Stimulated activated CD4-positive, alpha-beta T cell treated with anti-CD3 and anti-CD28 coated beads, Interleukin-1b, Interleukin-23, amount 100 ng/mL, for 1 hour (primary cell): ENCODE results near the gene NRAS.
"Not testable (repeated sequence)": the region's sequence is repeated elsewhere in the genome, so short reads cannot be mapped to it uniquely, and the experiment has no call there.

Experiments used
- DNase-seq, 2 donors: peaks; one replicate each; pipeline ENCODE4 v3.0.0-alpha.2; 2020; ENCODE audit warnings: low read depth in 2 of 2

NRAS gene

DNA sequence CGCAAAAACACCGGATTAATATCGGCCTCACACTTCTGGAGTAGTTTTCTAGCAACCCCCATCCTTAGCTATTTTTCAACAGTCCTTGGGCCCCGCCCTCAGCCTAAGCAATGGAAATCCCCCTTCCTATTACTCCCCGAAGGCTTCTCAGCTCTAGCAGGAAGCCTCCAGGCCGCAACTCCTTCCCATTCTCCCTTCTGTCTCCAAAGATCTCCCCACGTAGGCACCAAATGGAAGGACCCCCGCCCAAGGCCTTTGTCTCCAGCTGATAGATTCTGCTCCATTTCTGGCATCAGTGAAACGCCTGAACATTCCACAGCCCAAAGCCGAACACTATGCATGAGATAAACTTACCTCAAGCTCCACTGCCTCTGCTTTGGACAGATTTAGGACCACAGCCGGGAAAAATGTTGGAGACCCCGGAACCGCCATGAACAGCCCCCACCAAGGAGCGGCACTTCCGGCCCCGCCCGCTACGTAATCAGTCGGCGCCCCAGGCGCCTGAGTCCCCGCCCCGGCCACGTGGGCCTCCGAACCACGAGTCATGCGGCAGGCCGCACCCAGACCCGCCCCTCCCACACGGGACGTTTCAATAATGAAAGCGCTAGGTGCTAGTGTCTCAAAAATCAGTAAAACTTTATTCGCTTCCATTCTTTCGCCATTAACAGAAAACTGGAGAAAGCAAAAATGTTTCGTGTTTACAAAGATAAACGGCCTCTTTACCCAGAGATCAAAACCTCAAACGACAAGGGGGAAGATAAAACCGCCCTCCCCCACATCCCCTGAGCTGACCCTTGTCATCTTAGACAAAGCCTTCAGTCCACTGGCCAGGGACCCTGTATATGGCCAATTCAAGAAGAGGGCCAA lies at the start of gene NRAS:
Gene NRAS, minus strand, starts transcription at position 468 of the 867 bp plus-strand sequence. CDS start 611 bp downstream, outside the sequence.
- peak; percentile 81 to 94 for DNase-seq

DNA sequence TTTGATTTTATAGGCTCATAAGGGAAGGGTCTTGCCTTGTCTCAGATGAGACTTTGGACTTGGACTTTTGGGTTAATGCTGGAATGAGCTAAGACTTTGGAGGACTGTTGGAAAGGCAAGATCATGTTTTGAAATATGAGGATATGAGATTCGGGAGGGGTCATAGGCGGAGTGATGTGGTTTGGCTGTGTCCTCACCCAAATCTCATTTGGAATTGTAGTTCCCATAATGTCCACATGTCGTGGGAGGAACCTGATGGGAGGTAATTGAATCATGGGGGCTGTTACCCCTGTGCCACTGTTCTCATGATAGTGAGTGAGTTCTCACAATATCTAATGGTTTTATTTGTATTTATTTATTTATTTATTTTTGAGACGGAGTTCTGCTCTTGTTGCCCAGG lies 48.1 kb upstream of the NRAS start:
- DNase-seq, result no peak

GRCh38 chr1:114758256-114758832 lies 41.8 kb upstream of the NRAS start:
- no peak for DNase-seq

- peak; percentile 88 to 92 for DNase-seq
These were observed 41.1 kb upstream of the NRAS start, which contains the start of gene CSDE1 for GRCh38 chr1:114757455-114758255. CSDE1 (minus strand) TSS chr1:114757984; CDS start chr1:114739890, 18,094 bp downstream.

DNA sequence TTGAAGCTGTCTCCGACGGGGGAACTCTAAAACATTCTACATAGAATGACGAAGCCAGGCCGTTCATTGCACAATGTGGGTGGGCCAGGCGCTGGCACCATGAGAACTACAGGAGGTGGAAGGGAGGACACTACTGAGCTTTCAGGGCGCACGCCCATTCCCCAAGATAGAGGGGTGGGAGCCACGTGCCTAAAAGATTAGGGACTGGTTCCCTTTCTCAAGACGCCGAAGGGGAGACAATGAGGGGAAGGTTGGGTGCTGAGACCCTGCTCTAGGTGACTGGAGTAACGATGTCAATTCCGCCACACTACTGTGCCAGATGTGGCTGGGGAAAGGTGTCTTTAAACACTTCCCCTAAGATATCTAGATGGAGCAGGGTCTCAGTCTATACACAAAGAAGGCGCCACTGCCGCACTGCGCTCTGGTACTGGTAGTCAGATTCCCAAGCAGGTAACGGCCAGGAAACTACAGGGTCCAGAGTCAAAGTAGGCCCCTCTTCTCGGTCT lies 40.4 kb upstream of the NRAS start:
- DNase-seq, result no peak

DNA sequence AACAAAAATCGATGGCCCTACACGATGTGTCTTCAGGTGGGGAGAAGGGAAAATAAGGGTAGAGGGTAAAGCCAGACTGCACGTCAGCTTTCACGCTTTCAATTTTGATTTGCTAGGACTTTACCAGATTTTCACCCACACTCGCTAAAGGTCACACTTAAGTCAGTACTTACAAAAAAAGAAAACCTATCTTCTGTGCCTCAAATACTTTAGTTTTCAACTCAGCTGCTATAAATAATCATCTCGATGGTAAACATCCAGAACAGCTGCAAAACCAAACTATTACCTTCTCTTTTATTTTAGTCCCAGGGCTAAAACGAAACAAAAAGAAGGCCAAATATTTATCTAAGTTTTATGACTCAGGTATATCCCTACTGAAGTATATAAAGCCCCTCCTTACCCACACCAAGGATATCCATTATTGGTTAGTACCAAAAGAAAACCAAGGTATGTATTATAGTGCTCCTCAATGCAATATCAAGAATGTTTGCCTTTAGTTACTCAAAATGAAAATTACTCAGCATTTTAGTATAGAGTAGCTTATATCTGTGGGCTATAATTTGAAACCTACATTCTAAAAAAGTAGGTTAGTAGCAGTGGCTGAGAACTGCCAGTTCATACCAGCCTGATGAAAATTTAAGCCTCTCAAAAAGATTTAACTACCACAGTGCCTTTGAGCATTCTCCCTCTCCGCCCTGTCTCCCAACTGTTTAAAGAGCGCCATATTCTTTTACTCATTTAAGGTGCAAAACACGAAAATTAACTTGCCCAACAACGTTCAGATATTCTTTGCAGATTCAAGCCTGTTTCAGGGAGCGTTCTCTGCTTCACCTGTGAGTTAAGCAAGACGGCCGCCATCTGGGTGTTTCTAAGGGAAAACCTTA lies 39.7 kb upstream of the NRAS start:
- DNase-seq, result no peak

DNA sequence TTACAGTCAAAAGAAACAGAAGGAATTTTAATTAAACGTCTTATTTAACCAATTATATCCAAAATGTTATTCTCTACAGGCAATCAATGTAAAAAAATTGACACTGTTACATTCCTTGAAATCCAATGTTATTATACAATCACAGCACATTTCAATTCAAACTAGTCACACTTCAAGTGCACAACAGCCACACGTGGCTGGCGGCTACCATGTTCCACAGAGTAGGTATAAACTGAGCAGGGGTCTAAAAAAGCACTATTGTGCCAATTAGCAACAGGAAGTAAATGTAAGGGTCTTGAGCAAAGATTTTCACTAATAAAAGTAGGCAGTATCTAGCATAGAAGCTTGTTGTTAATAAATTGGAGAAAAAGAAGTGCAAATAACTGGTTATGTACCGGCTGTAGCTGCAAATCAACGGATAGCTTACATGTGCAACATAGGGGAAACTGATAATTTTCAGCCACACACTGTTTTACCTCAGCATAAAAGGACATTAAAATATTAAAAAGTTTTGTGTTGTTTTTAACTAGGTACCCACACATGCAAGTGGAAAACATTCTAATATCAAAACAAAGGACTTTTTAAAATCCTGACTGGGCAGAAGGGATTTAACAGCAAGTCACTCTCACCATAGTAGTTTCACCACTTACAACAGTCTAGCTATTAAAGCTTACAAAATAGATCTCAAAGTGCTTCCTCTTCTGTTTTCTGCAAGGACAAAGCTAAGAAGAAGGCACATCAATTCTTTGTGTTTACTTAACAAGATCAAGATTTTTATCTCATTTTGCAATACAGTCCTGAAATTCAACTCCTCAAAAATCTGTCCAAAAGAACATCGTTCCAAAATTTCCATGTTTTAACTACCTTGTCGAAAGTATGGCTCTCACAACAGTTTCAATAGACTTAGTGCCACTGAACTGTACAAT lies 38.7 kb upstream of the NRAS start:
- no peak for DNase-seq

DNA sequence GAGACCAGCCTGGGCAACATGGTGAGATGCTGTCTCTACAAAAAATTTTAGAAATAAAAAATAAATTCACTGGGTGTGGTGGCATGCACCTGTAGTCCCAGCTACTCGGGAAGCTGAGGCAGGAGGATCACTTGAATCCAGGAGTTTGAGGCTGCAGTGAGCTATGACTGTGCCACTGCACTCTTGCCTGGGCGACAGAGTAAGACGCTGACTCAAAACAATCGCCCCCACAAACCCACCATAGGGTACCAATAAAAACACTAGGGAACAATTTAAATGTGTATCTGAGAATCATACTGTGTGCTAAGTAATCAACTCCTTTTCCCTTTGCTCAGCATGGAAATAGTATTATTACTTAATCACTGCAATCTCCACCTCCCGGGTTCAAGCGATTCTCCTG lies 37.1 kb upstream of the NRAS start:
- DNase-seq, result not testable (repeated sequence)

- DNase-seq, result no peak
These were observed 36.6 kb upstream of the NRAS start for GRCh38 chr1:114753143-114753542.

- no peak for DNase-seq
These were observed 34.2 kb upstream of the NRAS start for GRCh38 chr1:114750780-114751179.

GRCh38 chr1:114749835-114750234 lies 33.3 kb upstream of the NRAS start:
- no peak for DNase-seq

DNA sequence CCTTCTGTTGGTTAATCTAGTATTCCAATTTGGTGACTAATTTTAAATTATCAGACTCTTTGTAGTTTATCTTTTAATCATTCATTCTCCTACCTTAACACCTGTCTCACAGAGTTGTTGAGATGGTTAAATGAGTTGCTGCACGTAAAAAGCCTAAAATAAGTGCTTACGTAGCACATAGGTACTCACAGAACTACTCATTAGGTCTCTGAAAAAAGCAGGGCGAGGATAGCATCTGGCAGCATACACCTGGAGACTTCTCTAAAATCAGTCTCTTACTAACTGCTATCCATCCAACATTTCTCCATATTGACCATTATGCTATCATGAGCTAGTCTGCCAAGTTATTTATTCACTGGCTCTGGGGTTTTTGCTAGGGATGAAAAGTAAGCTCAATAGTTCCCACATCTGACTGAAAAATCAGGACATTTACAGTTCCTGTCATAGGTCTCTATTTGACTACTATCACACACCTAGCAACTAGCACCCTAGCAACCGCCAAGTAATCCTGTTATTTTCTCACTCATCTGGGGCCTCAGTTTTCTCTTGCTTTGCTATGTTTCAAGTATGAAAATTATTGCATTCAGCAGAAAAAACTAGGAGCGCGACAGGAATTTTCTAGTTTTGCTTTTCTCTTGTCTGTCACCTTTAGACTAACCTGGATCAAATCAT lies 30.0 kb upstream of the NRAS start:
- no peak for DNase-seq

- DNase-seq, result no peak
These were observed 28.7 kb upstream of the NRAS start for GRCh38 chr1:114745291-114745690.

GRCh38 chr1:114741963-114742746 lies 25.6 kb upstream of the NRAS start:
- no peak for DNase-seq

DNA sequence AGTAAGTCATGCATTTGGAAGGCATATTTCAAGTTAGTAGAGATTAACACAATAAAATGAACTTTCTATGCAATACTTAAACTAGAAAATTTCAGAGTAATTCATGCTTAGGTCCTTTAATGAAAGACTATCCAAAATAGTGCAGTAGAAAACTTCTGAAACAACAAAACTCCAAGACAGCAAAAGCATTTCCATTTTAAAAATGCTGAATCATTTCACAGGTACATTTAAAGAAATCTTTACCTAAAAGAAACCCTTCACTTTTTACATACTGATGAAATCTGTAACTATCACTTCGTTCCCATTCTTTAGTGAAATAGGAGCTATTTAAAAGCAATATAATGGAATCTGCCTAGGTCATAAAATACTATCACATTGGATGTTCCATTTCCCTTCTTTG lies 23.8 kb upstream of the NRAS start:
- DNase-seq, result no peak

DNA sequence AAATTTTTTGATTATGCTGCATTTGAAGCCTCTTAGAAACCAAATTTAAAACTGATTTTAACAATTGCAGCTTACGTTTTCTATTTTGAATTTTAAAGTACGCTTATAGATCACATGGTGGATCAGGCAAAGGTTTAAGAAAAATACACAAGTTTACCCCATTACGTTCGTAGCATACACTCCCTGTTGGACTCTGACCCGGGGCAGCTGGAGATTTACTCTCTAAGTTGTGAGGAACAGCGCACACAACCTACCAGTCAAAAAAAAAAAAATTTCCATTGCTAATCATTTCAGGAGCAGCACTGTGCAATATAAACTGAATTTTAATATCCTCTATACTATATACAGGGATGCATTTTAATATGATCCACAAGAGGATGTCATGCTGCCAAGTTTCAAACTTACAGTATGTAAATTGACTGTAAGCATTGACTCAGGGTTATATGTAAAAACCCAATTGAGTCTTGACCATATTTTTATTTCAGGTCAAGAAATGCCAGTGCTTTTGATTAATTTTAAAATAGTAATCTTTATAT lies 20.8 kb upstream of the NRAS start:
- no peak for DNase-seq

DNA sequence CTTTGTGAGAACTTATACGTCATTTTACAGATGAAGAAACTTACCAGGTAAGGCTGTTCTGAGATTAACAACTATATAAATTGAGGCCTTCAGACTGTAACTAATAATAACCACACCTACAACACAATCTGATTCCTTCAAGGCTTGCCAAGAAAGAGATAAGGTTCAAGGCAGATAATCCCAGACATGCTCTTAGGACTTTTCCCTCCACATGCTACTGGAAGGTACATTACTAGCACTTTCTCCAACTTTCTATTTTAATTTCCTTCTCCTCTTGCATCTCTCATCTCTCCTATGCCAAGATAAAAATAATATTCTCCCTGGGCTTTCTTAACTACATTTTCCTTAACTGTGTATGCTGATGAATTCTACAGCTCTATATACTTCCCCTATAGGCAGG lies 18.9 kb upstream of the NRAS start:
- DNase-seq, result no peak

DNA sequence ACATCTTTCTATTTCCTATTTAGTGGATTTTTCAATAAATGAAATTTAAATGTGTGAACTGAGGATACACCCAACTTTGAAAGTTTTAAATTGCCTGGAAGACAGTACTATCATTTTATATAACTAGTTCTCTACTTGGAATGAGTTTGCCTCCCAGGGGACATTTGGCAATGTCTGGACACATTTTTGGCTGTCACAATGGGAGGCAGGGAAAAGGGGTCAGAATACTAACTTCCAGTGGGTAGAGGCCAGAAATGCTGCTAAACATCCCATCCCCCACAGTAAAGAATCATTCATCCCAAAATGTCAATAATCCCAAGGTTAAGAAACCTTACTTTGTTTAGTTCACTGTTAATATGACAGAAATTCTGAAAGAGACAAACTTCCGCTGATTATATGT lies 13.2 kb upstream of the NRAS start:
- DNase-seq, result no peak
